IMR-90 (cell line): ENCODE measurements around the gene KIF21A. TPM values are rescaled to one million over a fixed set of nuclear protein-coding genes. Genes with fewer than 3 reads are reported as not detected.

Experiments
- ATAC-seq: fragments of 200-7000 bp; cut with Tn5 transposase; 2 replicates; pipeline ENCODE4 v1.9.1; 2020; ENCODE audit warnings: low read depth, mild to moderate bottlenecking, moderate library complexity
- BruUV-seq: library from RNA; stranded (reverse); fragments of 400-500 nt; replicated peaks from 2 replicates; lab custom pipeline; 2021; lab: Mats Ljungman, UMichigan
- CTCF ChIA-PET: fragments of 300-600 bp; formaldehyde crosslinking; extraction: SDS; loops from one replicate; lab custom pipeline; 2021; ENCODE audit warnings: antibody characterized with exemption; lab: Yijun Ruan, JAX
- POLR2A ChIA-PET: fragments of 300-600 bp; sonication (Branson Sonifier 250); formaldehyde crosslinking; loops from one replicate; lab custom pipeline; 2022; ENCODE audit warnings: antibody characterized with exemption; ENCODE audit not compliant: unreplicated experiment; lab: Charles Lee
- DNase-seq: peaks from one replicate; pipeline ENCODE4 v3.0.0; 2013
- H2AFZ ChIP-seq: replicated peaks from 2 replicates; pipeline ENCODE3; 2013; ENCODE audit warnings: low read length, mild to moderate bottlenecking; ENCODE audit not compliant: poor library complexity
- H2AK5ac ChIP-seq: 2 replicates; pipeline ENCODE4 v1.6.1; 2013; ENCODE audit warnings: low read depth, low read length, inconsistent platforms
- H2AK9ac ChIP-seq: replicated peaks from 2 replicates; pipeline ENCODE3; 2013; ENCODE audit warnings: mild to moderate bottlenecking, low read depth, low read length, moderate library complexity; ENCODE audit not compliant: poor library complexity
- H2BK120ac ChIP-seq: 2 replicates; pipeline ENCODE4 v1.6.1; 2013; ENCODE audit warnings: low read depth, low read length, inconsistent platforms
- H2BK15ac ChIP-seq: 3 replicates; pipeline ENCODE4 v1.6.1; 2013; ENCODE audit warnings: low read depth, low read length, inconsistent platforms
- H2BK20ac ChIP-seq: 2 replicates; pipeline ENCODE4 v1.6.1; 2013; ENCODE audit warnings: low read depth, mild to moderate bottlenecking, inconsistent platforms, low read length, moderate library complexity
- H2BK5ac ChIP-seq: 2 replicates; pipeline ENCODE4 v1.6.1; 2013; ENCODE audit warnings: mild to moderate bottlenecking, low read depth, low read length, inconsistent platforms; ENCODE audit not compliant: poor library complexity, severe bottlenecking
- H3K14ac ChIP-seq: replicated peaks from 2 replicates; pipeline ENCODE4 v1.6.1; 2013; ENCODE audit warnings: low read depth, low read length, inconsistent platforms
- H3K18ac ChIP-seq: 2 replicates; pipeline ENCODE4 v1.6.1; 2013; ENCODE audit warnings: low read depth, low read length, control low read depth
- H3K23ac ChIP-seq: 2 replicates; pipeline ENCODE4 v1.6.1; 2013; ENCODE audit warnings: low read depth, low read length, inconsistent platforms
- H3K27ac ChIP-seq: 2 replicates; pipeline ENCODE4 v1.5.1; 2013; ENCODE audit warnings: mild to moderate bottlenecking, control low read depth, low read length; ENCODE audit not compliant: insufficient read depth
- H3K27me3 ChIP-seq: 2 replicates; pipeline ENCODE4 v1.6.1; 2013; ENCODE audit warnings: low read length; ENCODE audit not compliant: control insufficient read depth, insufficient read depth
- H3K36me3 ChIP-seq: 2 replicates; pipeline ENCODE4 v1.6.1; 2013; ENCODE audit warnings: low read length, mixed read lengths; ENCODE audit not compliant: control insufficient read depth, insufficient read depth
- H3K4ac ChIP-seq: 2 replicates; pipeline ENCODE4 v1.6.1; 2013; ENCODE audit warnings: low read depth, low read length, inconsistent platforms
- H3K4me1 ChIP-seq: 2 replicates; pipeline ENCODE4 v1.6.1; 2013; ENCODE audit warnings: low read length, mixed read lengths; ENCODE audit not compliant: control insufficient read depth, insufficient read depth
- H3K4me2 ChIP-seq: 2 replicates; pipeline ENCODE4 v1.6.1; 2013; ENCODE audit warnings: low read depth, mild to moderate bottlenecking, control low read depth, low read length, moderate library complexity
- H3K4me3 ChIP-seq: 2 replicates; pipeline ENCODE4 v1.5.1; 2013; ENCODE audit warnings: low read depth, mild to moderate bottlenecking, control low read depth, low read length, moderate library complexity; ENCODE audit not compliant: insufficient read depth
- H3K56ac ChIP-seq: 2 replicates; pipeline ENCODE4 v1.6.1; 2013; ENCODE audit warnings: low read length, inconsistent platforms; ENCODE audit not compliant: insufficient read depth; ENCODE audit errors: extremely low read depth
- H3K79me1 ChIP-seq, 2 experiments: 2 replicates each; pipeline ENCODE4 v1.6.1; 2013; ENCODE audit warnings: low read length in 2 of 2, inconsistent platforms in 1 of 2, low read depth in 1 of 2
- H3K9ac ChIP-seq: 2 replicates; pipeline ENCODE4 v1.6.1; 2013; ENCODE audit warnings: low read depth, low read length, control low read depth
- H3K9me1 ChIP-seq: 2 replicates; pipeline ENCODE4 v1.6.1; 2013; ENCODE audit warnings: low read length, inconsistent platforms; ENCODE audit not compliant: insufficient read depth
- H3K9me3 ChIP-seq: 2 replicates; pipeline ENCODE4 v1.6.1; 2013; ENCODE audit warnings: low read length; ENCODE audit not compliant: control insufficient read depth, insufficient read depth
- H4K20me1 ChIP-seq: 2 replicates; pipeline ENCODE4 v1.6.1; 2013; ENCODE audit warnings: low read length, inconsistent platforms; ENCODE audit not compliant: insufficient read depth
- H4K5ac ChIP-seq: 2 replicates; pipeline ENCODE4 v1.6.1; 2013; ENCODE audit warnings: mild to moderate bottlenecking, low read depth, low read length, control low read depth
- H4K8ac ChIP-seq, 2 experiments: 2 replicates each; pipeline ENCODE4 v1.6.1; 2013; ENCODE audit warnings: low read depth in 2 of 2, low read length in 2 of 2, control low read depth in 1 of 2, inconsistent platforms in 1 of 2
- H4K91ac ChIP-seq: 2 replicates; pipeline ENCODE4 v1.6.1; 2013; ENCODE audit warnings: low read depth, low read length, inconsistent platforms; ENCODE audit not compliant: insufficient read depth
- BHLHE40 ChIP-seq: fragments of 150-350 bp; IDR thresholded peaks from 2 replicates; pipeline ENCODE4 v1.6.1; 2016; ENCODE audit warnings: mild to moderate bottlenecking, low read depth, low read length
- CEBPB ChIP-seq: IDR thresholded peaks from 2 replicates; pipeline ENCODE4 v1.6.1; 2012; ENCODE audit warnings: low read depth, low read length, improper control_type of control experiment
- CHD1 ChIP-seq: IDR thresholded peaks from 2 replicates; pipeline ENCODE4 v1.6.1; 2012; ENCODE audit warnings: low read depth, low read length, improper control_type of control experiment
- CTCF ChIP-seq: conservative IDR thresholded peaks from 2 replicates; pipeline ENCODE4 v1.5.1; 2012; ENCODE audit warnings: mild to moderate bottlenecking, low read depth, low read length, improper control_type of control experiment
- ELK1 ChIP-seq: fragments of 150-350 bp; IDR thresholded peaks from 2 replicates; pipeline ENCODE4 v1.6.1; 2016; ENCODE audit warnings: low read depth, mild to moderate bottlenecking, low read length, moderate library complexity, borderline replicate concordance
- FOS ChIP-seq: fragments of 150-350 bp; IDR thresholded peaks from 2 replicates; pipeline ENCODE4 v1.6.1; 2016; ENCODE audit warnings: low read depth, low read length
- MAZ ChIP-seq: IDR thresholded peaks from 2 replicates; pipeline ENCODE4 v1.6.1; 2012; ENCODE audit warnings: low read depth, mild to moderate bottlenecking, low read length, improper control_type of control experiment, moderate library complexity, borderline replicate concordance
- MXI1 ChIP-seq: IDR thresholded peaks from 2 replicates; pipeline ENCODE4 v1.6.1; 2012; ENCODE audit warnings: low read depth, mild to moderate bottlenecking, low read length, moderate library complexity, borderline replicate concordance
- NFE2L2 ChIP-seq: fragments of 150-350 bp; IDR thresholded peaks from 2 replicates; pipeline ENCODE4 v1.6.1; 2016; ENCODE audit warnings: low read depth, mild to moderate bottlenecking, low read length
- RCOR1 ChIP-seq: IDR thresholded peaks from 2 replicates; pipeline ENCODE4 v1.6.1; 2012; ENCODE audit warnings: mild to moderate bottlenecking, low read length, improper control_type of control experiment; ENCODE audit not compliant: insufficient replicate concordance
- RFX5 ChIP-seq: IDR thresholded peaks from 2 replicates; pipeline ENCODE4 v1.8.0; 2012; ENCODE audit warnings: low read depth, mild to moderate bottlenecking, low read length, moderate library complexity
- SMC3 ChIP-seq: fragments of 150-350 bp; IDR thresholded peaks from 2 replicates; pipeline ENCODE4 v1.6.1; 2016; ENCODE audit warnings: low read depth, mild to moderate bottlenecking, antibody characterized with exemption, low read length, moderate library complexity
- USF2 ChIP-seq: fragments of 150-350 bp; IDR thresholded peaks from 2 replicates; pipeline ENCODE4 v1.6.1; 2017; ENCODE audit warnings: mild to moderate bottlenecking, antibody characterized with exemption, low read length, low read depth
- dilution Hi-C: fragments of 300-500 bp; cut with HindIII; formaldehyde crosslinking; loops from one replicate; pipeline ENCODE4 v1.14.3; 2018; ENCODE audit warnings: low sequenced_read_pairs; ENCODE audit not compliant: unreplicated experiment
- in situ Hi-C: fragments of 300-500 bp; cut with MboI; formaldehyde crosslinking; loops from 3 replicates; pipeline ENCODE4 v1.14.3; 2019; ENCODE audit warnings: low sequenced_read_pairs, inconsistent platforms, mixed read lengths
- intact Hi-C: fragments of 100-400 bp; cut with micrococcal nuclease; formaldehyde crosslinking; loops from 2 replicates; pipeline ENCODE4 v1.10.0; 2022
- polyA plus RNA-seq, 3 experiments: library from polyadenylated mRNA; depleted of rRNA; stranded (reverse); fragments of >200 nt; gene quantifications; 2 replicates each; pipeline ENCODE4 v1.2.3, GENCODE V29; 2012; ENCODE audit warnings: low replicate concordance in 1 of 3
- total RNA-seq: library from RNA; depleted of rRNA; stranded (reverse); fragments of >200 nt; gene quantifications from 2 replicates; pipeline ENCODE4 v1.2.3, GENCODE V29; 2012

The KIF21A gene
- total and polyA plus RNA-seq, 2 of the 4 experiments (the other 2 are of a cell fraction), result 0.38 to 1.1 TPM

GRCh38 chr12:39301422-39301821 lies 141.5 kb downstream of the KIF21A start:
- BruUV-seq, result no TSS peak
- H3K9ac ChIP-seq, result no peak overlapping the region
- H2BK20ac ChIP-seq, result no peak overlapping the region
- H3K18ac ChIP-seq, result no peak overlapping the region
- H3K27ac ChIP-seq, result no peak overlapping the region
- H4K20me1 ChIP-seq, result no peaks in the 10 kb centered on the region
- no peak overlapping the region for H2BK5ac ChIP-seq
- no peak overlapping the region for H3K4me3 ChIP-seq
- in situ Hi-C loops, result loop anchor here (25.0 kb wide), 2 partner anchors 311 to 811 kb away; partner anchors contain the start of genes ABCD2 and SLC2A13
- intact Hi-C loops, result no loop called here
- H3K4me1 ChIP-seq, result no peaks in the 10 kb centered on the region
- no peak overlapping the region for H3K23ac ChIP-seq
- no peak overlapping the region for H2AFZ ChIP-seq
- H2BK120ac ChIP-seq, result no peak overlapping the region
- POLR2A ChIA-PET, result no interaction called here
- no peak overlapping the region for H2AK5ac ChIP-seq
- no peak for ATAC-seq
- no peaks in the 10 kb centered on the region for H3K27me3 ChIP-seq
- H3K36me3 ChIP-seq, result no peaks in the 10 kb centered on the region
- CTCF ChIA-PET, result no interaction called here
- no peaks in the 10 kb centered on the region for H3K9me1 ChIP-seq
- dilution Hi-C loops, result no loop called here
- no peak overlapping the region for H3K56ac ChIP-seq
- no peak overlapping the region for H4K5ac ChIP-seq
- H3K14ac ChIP-seq, result no peak overlapping the region
- no peaks in the 10 kb centered on the region for H3K79me1 ChIP-seq
- TF ChIP-seq CHD1 (no peak), NFE2L2 (no peak), BHLHE40 (no peak), RCOR1 (no peak), CEBPB (no peak), MXI1 (no peak), FOS (no peak), ELK1 (no peak), MAZ (no peak), USF2 (no peak), CTCF (no peak), SMC3 (no peak), RFX5 (no peak)
- H4K91ac ChIP-seq, result no peak overlapping the region
- H2BK15ac ChIP-seq, result no peak overlapping the region
- H3K9me3 ChIP-seq, result no peaks in the 10 kb centered on the region
- H3K4ac ChIP-seq, result no peak overlapping the region
- no peak for DNase-seq
- H3K4me2 ChIP-seq, result no peak overlapping the region
- no peak overlapping the region for H4K8ac ChIP-seq
- no peak overlapping the region for H2AK9ac ChIP-seq
